Esophagus (tissue), 2 donors: Measurements from ENCODE around the gene CDH13. TPM values are rescaled to one million over a fixed set of nuclear protein-coding genes. Genes with fewer than 3 reads are reported as not detected.

ENCODE experiments used
- H3K27ac ChIP-seq, 2 donors: one replicate each; pipeline ENCODE4 v1.5.1; 2013; ENCODE audit warnings: low read depth in 2 of 2, mild to moderate bottlenecking in 2 of 2, inconsistent platforms in 1 of 2, low read length in 1 of 2, moderate library complexity in 1 of 2
- H3K27me3 ChIP-seq, 2 donors: one replicate each; pipeline ENCODE4 v1.6.1; 2013; ENCODE audit warnings: low read length in 2 of 2, control low read depth in 1 of 2, mild to moderate bottlenecking in 1 of 2; ENCODE audit not compliant: insufficient read depth in 2 of 2, control insufficient read depth in 1 of 2
- H3K36me3 ChIP-seq, 2 donors: one replicate each; pipeline ENCODE4 v1.6.1; 2013; ENCODE audit warnings: low read length in 1 of 2; ENCODE audit not compliant: control insufficient read depth in 2 of 2, insufficient read depth in 2 of 2
- H3K4me1 ChIP-seq, 2 donors: one replicate each; pipeline ENCODE4 v1.6.1; 2013; ENCODE audit warnings: low read length in 1 of 2; ENCODE audit not compliant: control insufficient read depth in 2 of 2, insufficient read depth in 2 of 2
- H3K4me3 ChIP-seq, 2 donors: one replicate each; pipeline ENCODE4 v1.5.1; 2013; ENCODE audit warnings: low read length in 2 of 2, mild to moderate bottlenecking in 2 of 2, low read depth in 1 of 2, moderate library complexity in 1 of 2
- H3K9me3 ChIP-seq, 2 donors: one replicate each; pipeline ENCODE4 v1.6.1; 2013; ENCODE audit warnings: mild to moderate bottlenecking in 2 of 2, low read depth in 1 of 2, low read length in 1 of 2, moderate library complexity in 1 of 2; ENCODE audit not compliant: control insufficient read depth in 2 of 2, insufficient read depth in 1 of 2
- WGBS, 2 donors: extraction: QIAGEN DNeasy Blood & Tissue Kit; methylation state at CpG; one replicate each; pipeline ENCODE4 v1.1.7; 2013; 5-methylcytosine and 5-hydroxymethylcytosine counted together
- polyA plus RNA-seq, 2 donors: library from polyadenylated mRNA; stranded (reverse); fragments of 200-250 nt; gene quantifications; one replicate each; pipeline ENCODE4 v1.2.3, GENCODE V29; 2013
- donor health status: healthy with polysubstance abuse.
- donor health status: Bipolar disorder and iron deficiency.

Gene CDH13
- polyA plus RNA-seq, 2 donors, result 1.3 to 4.3 TPM

GRCh38 chr16:83348991-83349390 is 722.2 kb downstream of the CDH13 start:
- H3K36me3 ChIP-seq, result no peaks in the 10 kb centered on the region
- no peaks in the 10 kb centered on the region for H3K9me3 ChIP-seq
- H3K4me3 ChIP-seq, result no peak overlapping the region
- H3K27me3 ChIP-seq, result no peaks in the 10 kb centered on the region
- H3K4me1 ChIP-seq, result no peaks in the 10 kb centered on the region
- 79 to 87% methylated on average over 5 of the region's 5 CpGs for WGBS, 2 donors
- H3K27ac ChIP-seq, result no peak overlapping the region

DNA sequence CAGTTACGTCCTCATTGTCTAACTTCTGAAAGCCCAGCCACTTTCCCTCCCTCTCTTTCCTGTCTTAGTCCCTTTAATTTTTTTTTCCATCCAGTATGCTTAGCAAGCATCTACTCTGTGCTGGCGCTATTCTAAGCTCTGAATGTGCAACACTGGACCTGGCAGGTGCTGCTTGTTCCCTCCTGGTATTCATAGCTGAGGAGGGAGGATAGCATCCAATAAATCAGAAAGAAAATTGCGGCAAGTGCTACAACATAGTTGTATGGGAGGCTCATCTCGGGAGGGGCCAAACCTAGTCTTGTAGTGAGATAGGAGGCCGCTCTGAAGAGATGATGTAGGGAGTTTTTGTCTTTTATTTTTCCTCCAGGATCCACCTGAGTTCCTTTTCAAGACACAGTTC is 723.7 kb downstream of the CDH13 start:
- WGBS, 2 donors, result 82 to 85% methylated on average over 5 of the region's 5 CpGs
- no peaks in the 10 kb centered on the region for H3K9me3 ChIP-seq

DNA sequence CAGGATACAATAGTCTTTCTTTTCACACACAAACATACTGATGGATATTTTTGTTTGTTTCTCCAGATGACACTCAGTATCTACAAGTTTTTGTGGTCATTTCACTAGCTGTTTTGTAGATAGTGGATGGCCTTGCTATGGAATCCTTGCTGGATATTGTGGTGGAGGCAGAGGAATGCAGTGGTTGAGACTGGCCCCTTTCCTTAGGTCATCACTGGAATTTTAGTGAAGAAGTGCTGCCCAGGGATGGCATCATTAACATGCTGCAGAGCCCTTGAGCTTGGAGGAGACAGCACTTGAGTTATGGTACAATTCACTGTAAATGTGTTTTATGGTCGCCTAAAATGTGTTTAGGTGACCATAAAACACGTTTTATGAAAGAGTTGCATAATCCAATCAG is 725.1 kb downstream of the CDH13 start:
- Histone ChIP-seq H3K36me3 (no peaks in the 10 kb centered on the region), H3K4me3 (no peak overlapping the region), H3K4me1 (no peaks in the 10 kb centered on the region), H3K9me3 (no peaks in the 10 kb centered on the region), H3K27me3 (no peaks in the 10 kb centered on the region), H3K27ac (no peak overlapping the region)
- 66 to 78% methylated on average over 2 of the region's 2 CpGs for WGBS, 2 donors

More for the DNA sequence above, 723.7 kb downstream of the CDH13 start:
- Histone ChIP-seq H3K4me1 (no peaks in the 10 kb centered on the region), H3K27ac (no peak overlapping the region), H3K36me3 (no peaks in the 10 kb centered on the region), H3K27me3 (no peaks in the 10 kb centered on the region), H3K4me3 (no peak overlapping the region)

GRCh38 chr16:83353241-83353640 is 726.5 kb downstream of the CDH13 start:
- Histone ChIP-seq H3K4me1 (no peaks in the 10 kb centered on the region), H3K4me3 (no peak overlapping the region), H3K36me3 (no peaks in the 10 kb centered on the region), H3K27ac (no peak overlapping the region), H3K27me3 (no peaks in the 10 kb centered on the region), H3K9me3 (no peaks in the 10 kb centered on the region)
- 83 to 84% methylated on average over 3 of the region's 3 CpGs for WGBS, 2 donors

- no peaks in the 10 kb centered on the region for H3K27me3 ChIP-seq
- no peak overlapping the region for H3K27ac ChIP-seq
- H3K9me3 ChIP-seq, result no peaks in the 10 kb centered on the region
- H3K36me3 ChIP-seq, result no peaks in the 10 kb centered on the region
- H3K4me3 ChIP-seq, result no peak overlapping the region
- no peaks in the 10 kb centered on the region for H3K4me1 ChIP-seq
- WGBS, 2 donors, result 78 to 89% methylated on average over 7 of the region's 7 CpGs
These were observed 727.2 kb downstream of the CDH13 start for GRCh38 chr16:83354015-83354414.

DNA sequence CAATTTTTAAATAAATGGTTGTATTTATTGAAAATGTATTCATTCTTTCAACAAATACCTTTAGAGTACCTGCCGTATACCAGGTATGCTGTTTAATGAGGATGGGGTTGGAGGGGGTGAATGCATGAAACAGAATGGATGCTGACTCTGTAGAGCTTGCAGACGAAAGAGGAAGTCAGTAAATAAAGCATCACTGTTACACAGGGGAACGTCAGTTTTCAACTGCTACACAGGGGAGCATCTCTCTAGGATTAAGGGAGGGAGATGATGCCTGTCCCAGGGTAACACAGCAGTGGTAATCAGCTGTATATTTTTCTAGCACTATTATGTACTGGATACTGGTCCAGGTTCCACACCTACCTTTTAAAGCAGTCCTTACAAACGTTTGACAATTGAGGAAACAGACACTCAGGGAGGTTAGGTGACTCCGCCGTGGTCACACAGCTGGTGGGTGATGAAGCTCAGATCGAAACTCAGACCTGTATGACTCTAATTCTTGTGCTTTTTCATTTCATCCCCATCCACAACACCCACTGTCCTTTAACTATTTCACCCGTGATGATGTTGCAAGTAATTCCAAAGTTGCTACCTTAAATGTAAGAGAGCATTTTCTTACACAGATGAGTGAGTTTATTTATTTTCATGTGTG is 728.9 kb downstream of the CDH13 start:
- WGBS, 2 donors, result 65 to 67% methylated on average over 8 of the region's 8 CpGs
- H3K27ac ChIP-seq, result no peak overlapping the region

GRCh38 chr16:83356266-83356665 is 729.5 kb downstream of the CDH13 start:
- no peak overlapping the region for H3K27ac ChIP-seq
- no peaks in the 10 kb centered on the region for H3K4me1 ChIP-seq
- H3K36me3 ChIP-seq, result no peaks in the 10 kb centered on the region
- no peaks in the 10 kb centered on the region for H3K27me3 ChIP-seq
- 4 to 5% methylated on average over 4 of the region's 4 CpGs for WGBS, 2 donors
- no peak overlapping the region for H3K4me3 ChIP-seq
- H3K9me3 ChIP-seq, result no peaks in the 10 kb centered on the region

More for the DNA sequence above, 728.9 kb downstream of the CDH13 start:
- no peaks in the 10 kb centered on the region for H3K9me3 ChIP-seq
- no peak overlapping the region for H3K4me3 ChIP-seq
- H3K36me3 ChIP-seq, result no peaks in the 10 kb centered on the region
- H3K27me3 ChIP-seq, result no peaks in the 10 kb centered on the region
- no peaks in the 10 kb centered on the region for H3K4me1 ChIP-seq

- no peaks in the 10 kb centered on the region for H3K27me3 ChIP-seq
- H3K27ac ChIP-seq, result no peak overlapping the region
- WGBS, 2 donors, result 73 to 79% methylated on average over 4 of the region's 4 CpGs
- no peak overlapping the region for H3K4me3 ChIP-seq
- H3K36me3 ChIP-seq, result no peaks in the 10 kb centered on the region
- H3K9me3 ChIP-seq, result no peaks in the 10 kb centered on the region
- no peaks in the 10 kb centered on the region for H3K4me1 ChIP-seq
These were observed 730.2 kb downstream of the CDH13 start for GRCh38 chr16:83356986-83357385.

DNA sequence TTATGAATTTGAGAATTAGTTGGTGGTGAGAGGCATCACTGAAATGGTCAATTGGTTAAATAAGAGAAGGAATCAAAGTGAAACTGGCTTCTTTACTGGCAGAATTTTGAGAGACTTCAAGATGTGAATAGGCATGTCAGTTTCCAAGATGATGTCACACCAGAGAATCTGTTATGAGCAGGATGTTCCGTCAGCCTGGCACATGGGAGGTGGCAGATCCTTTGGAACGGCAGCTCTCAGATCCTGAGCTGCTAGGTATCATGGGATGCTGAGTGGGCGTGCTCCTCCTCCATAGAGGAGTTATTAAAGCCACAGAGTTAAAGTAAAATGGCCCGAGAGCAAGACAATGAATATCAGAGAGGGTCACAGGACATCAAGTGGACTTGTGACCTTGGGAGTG is 736.8 kb downstream of the CDH13 start:
- H3K4me1 ChIP-seq, result no peaks in the 10 kb centered on the region
- no peak overlapping the region for H3K27ac ChIP-seq
- H3K27me3 ChIP-seq, result no peaks in the 10 kb centered on the region
- no peaks in the 10 kb centered on the region for H3K9me3 ChIP-seq
- no peak overlapping the region for H3K4me3 ChIP-seq
- WGBS, 2 donors, result 69 to 70% methylated on average over 4 of the region's 4 CpGs
- no peaks in the 10 kb centered on the region for H3K36me3 ChIP-seq

DNA sequence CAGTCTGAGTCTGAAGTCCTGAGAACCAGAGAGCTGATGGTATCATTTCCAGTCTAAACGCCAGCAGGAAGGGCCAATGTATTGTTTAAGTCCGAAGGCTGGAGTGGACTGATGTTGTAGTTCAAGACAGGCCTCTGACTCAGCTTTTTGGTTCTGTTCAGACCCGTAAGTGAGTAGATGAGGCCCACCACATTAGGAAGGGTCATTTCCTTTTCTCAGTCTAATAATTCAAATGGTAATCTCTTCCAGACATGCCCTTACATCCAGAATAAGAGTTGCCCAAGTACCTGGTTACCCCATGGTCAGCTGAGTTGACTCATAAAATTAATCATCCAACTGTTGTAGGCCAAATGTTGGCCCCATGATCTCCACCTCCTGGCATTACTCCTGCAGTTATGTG is 738.4 kb downstream of the CDH13 start:
- H3K4me1 ChIP-seq, result no peaks in the 10 kb centered on the region
- H3K27me3 ChIP-seq, result no peaks in the 10 kb centered on the region
- WGBS, 2 donors, result 57 to 75% methylated on average over 3 of the region's 3 CpGs
- no peaks in the 10 kb centered on the region for H3K9me3 ChIP-seq
- no peak overlapping the region for H3K4me3 ChIP-seq
- H3K36me3 ChIP-seq, result no peaks in the 10 kb centered on the region
- no peak overlapping the region for H3K27ac ChIP-seq
